ENCODE data around the gene SRP68. TPM values are rescaled to one million over a fixed set of nuclear protein-coding genes. Genes with fewer than 3 reads are reported as not detected.
"Not testable (repeated sequence)": the region's sequence is repeated elsewhere in the genome, so short reads cannot be mapped to it uniquely, and the experiment has no call there.

SRP68 gene
- total RNA-seq, 2 experiments from 2014 or later, result 151 to 174 TPM

GRCh38 chr17:76051561-76051960 is 20.8 kb downstream of the SRP68 start:
- H3K4me3 Mint-ChIP-seq, result no peak overlapping the region

GRCh38 chr17:76050538-76051467 is 21.5 kb downstream of the SRP68 start:
- Mint-ChIP-seq H3K36me3 (ENCODE audit: low read depth) (peaks cover 56% of the 10 kb centered on the region), H3K4me3 (no peak overlapping the region), H3K27me3 (no peaks in the 10 kb centered on the region), H3K9me3 (ENCODE audit: low read depth) (no peaks in the 10 kb centered on the region), H3K4me1 (peaks cover 36% of the 10 kb centered on the region), H3K27ac (peak overlapping the region; percentile 9)
- POLR2A ChIA-PET, result no interaction called here
- no peak for DNase-seq
- CTCF ChIA-PET, result interaction anchor here (0.6 to 0.7 kb wide), 2 partner anchors 201 to 206 kb away, joined by 3 to 4 read pairs; no protein-coding TSS in a partner anchor
- ATAC-seq, result peak; percentile 54
- intact Hi-C loops (cut with DNase I, micrococcal nuclease), result no loop called here

More at GRCh38 chr17:76051561-76051960, 20.8 kb downstream of the SRP68 start:
- POLR2A ChIA-PET, result no interaction called here
- Mint-ChIP-seq H3K27ac (peak overlapping the region; percentile 32), H3K9me3 (ENCODE audit: low read depth) (no peaks in the 10 kb centered on the region), H3K27me3 (no peaks in the 10 kb centered on the region), H3K4me1 (peaks cover 41% of the 10 kb centered on the region), H3K36me3 (ENCODE audit: low read depth) (peaks cover 58% of the 10 kb centered on the region)
- intact Hi-C loops (cut with DNase I, micrococcal nuclease), result no loop called here
- ATAC-seq (no peak), DNase-seq (no peak)
- CTCF ChIA-PET, result no interaction called here

- POLR2A ChIA-PET, result no interaction called here
- Mint-ChIP-seq H3K27ac (no peak overlapping the region), H3K36me3 (ENCODE audit: low read depth) (peaks cover 62% of the 10 kb centered on the region), H3K4me1 (peaks cover 36% of the 10 kb centered on the region), H3K27me3 (no peaks in the 10 kb centered on the region), H3K4me3 (no peak overlapping the region), H3K9me3 (ENCODE audit: low read depth) (no peaks in the 10 kb centered on the region)
- ATAC-seq (no peak), DNase-seq (no peak)
- intact Hi-C loops (cut with DNase I, micrococcal nuclease), result loop anchor here in 1 of 2 experiments (2.0 kb wide), 1 partner anchor 21 kb away; no protein-coding TSS in a partner anchor
- CTCF ChIA-PET, result interaction anchor here (0.7 to 1.7 kb wide), 3 partner anchors 10 to 230 kb away, joined by 3 to 4 read pairs (median 3); no protein-coding TSS in a partner anchor
These were observed 22.3 kb downstream of the SRP68 start for GRCh38 chr17:76049836-76050537.

- ChIA-PET POLR2A (interaction anchor here (0.5 kb wide), 1 partner anchor 55 kb away, joined by 3 read pairs; no protein-coding TSS in a partner anchor), CTCF (interaction anchor here (0.6 to 1.7 kb wide), 3 partner anchors 9 to 230 kb away, joined by 3 read pairs; no protein-coding TSS in a partner anchor)
- no peak overlapping the region for H3K4me3 Mint-ChIP-seq
- peak overlapping the region; percentile 11 for H3K27ac Mint-ChIP-seq
- peaks cover 69% of the 10 kb centered on the region for H3K36me3 Mint-ChIP-seq (ENCODE audit: low read depth)
- no peaks in the 10 kb centered on the region for H3K27me3 Mint-ChIP-seq
- H3K4me1 Mint-ChIP-seq, result peaks cover 34% of the 10 kb centered on the region
- DNase-seq (no peak), ATAC-seq (no peak)
- intact Hi-C loops (cut with DNase I, micrococcal nuclease), result loop anchor here in 1 of 2 experiments (2.0 kb wide), 1 partner anchor 22 kb away; no protein-coding TSS in a partner anchor
- H3K9me3 Mint-ChIP-seq (ENCODE audit: low read depth), result no peaks in the 10 kb centered on the region
These were observed 23.1 kb downstream of the SRP68 start for GRCh38 chr17:76049239-76049638.

- POLR2A ChIA-PET, result no interaction called here
- intact Hi-C loops (cut with DNase I, micrococcal nuclease), result loop anchor here in 1 of 2 experiments (2.0 kb wide), 1 partner anchor 22 kb away; no protein-coding TSS in a partner anchor
- H3K9me3 Mint-ChIP-seq (ENCODE audit: low read depth), result no peaks in the 10 kb centered on the region
- peaks cover 69% of the 10 kb centered on the region for H3K36me3 Mint-ChIP-seq (ENCODE audit: low read depth)
- peaks cover 29% of the 10 kb centered on the region for H3K4me1 Mint-ChIP-seq
- no peaks in the 10 kb centered on the region for H3K27me3 Mint-ChIP-seq
- no peak overlapping the region for H3K4me3 Mint-ChIP-seq
- no peak for ATAC-seq
- peak overlapping the region; percentile 11 for H3K27ac Mint-ChIP-seq
- DNase-seq, result no peak
- CTCF ChIA-PET, result interaction anchor here (0.6 to 1.7 kb wide), 2 partner anchors 9 to 17 kb away, joined by 3 read pairs; no protein-coding TSS in a partner anchor
These were observed 23.6 kb downstream of the SRP68 start for GRCh38 chr17:76048711-76049110.

- Mint-ChIP-seq H3K36me3 (ENCODE audit: low read depth) (peaks cover 71% of the 10 kb centered on the region), H3K4me3 (no peak overlapping the region), H3K27ac (peak overlapping the region; percentile 1), H3K4me1 (peaks cover 24% of the 10 kb centered on the region), H3K9me3 (ENCODE audit: low read depth) (no peaks in the 10 kb centered on the region), H3K27me3 (no peaks in the 10 kb centered on the region)
- no peak for ATAC-seq
- ChIA-PET POLR2A (no interaction called here), CTCF (interaction anchor here (1.7 kb wide), 1 partner anchor 8 kb away, joined by 3 read pairs; no protein-coding TSS in a partner anchor)
- intact Hi-C loops (cut with DNase I, micrococcal nuclease), result loop anchor here in 1 of 2 experiments (2.0 kb wide), 1 partner anchor 23 kb away; no protein-coding TSS in a partner anchor
- DNase-seq, result no peak
These were observed 24.2 kb downstream of the SRP68 start for GRCh38 chr17:76048025-76048605.

GRCh38 chr17:76046064-76046463 is 26.3 kb downstream of the SRP68 start:
- Mint-ChIP-seq H3K27me3 (no peaks in the 10 kb centered on the region), H3K36me3 (ENCODE audit: low read depth) (peaks cover 77% of the 10 kb centered on the region), H3K27ac (no peak overlapping the region), H3K9me3 (ENCODE audit: low read depth) (no peaks in the 10 kb centered on the region), H3K4me3 (no peak overlapping the region), H3K4me1 (peaks cover 21% of the 10 kb centered on the region)
- no peak for ATAC-seq
- intact Hi-C loops (cut with DNase I, micrococcal nuclease), result no loop called here
- DNase-seq, result no peak
- ChIA-PET POLR2A (no interaction called here), CTCF (interaction anchor here (0.5 to 0.8 kb wide), 3 partner anchors 41 to 67 kb away, joined by 3 to 4 read pairs (median 3); no protein-coding TSS in a partner anchor)

GRCh38 chr17:76044475-76045007 is 27.8 kb downstream of the SRP68 start:
- DNase-seq; ATAC-seq; H3K27me3 Mint-ChIP-seq; intact Hi-C loops (cut with DNase I, micrococcal nuclease); H3K4me3 Mint-ChIP-seq; H3K4me1 Mint-ChIP-seq; H3K27ac Mint-ChIP-seq; H3K9me3 Mint-ChIP-seq (ENCODE audit: low read depth): not testable (repeated sequence)
- ChIA-PET CTCF (interaction anchor here (1.2 kb wide), 1 partner anchor 30 kb away, joined by 3 read pairs; no protein-coding TSS in a partner anchor), POLR2A (interaction anchor here (0.7 kb wide), 1 partner anchor 26 kb away, joined by 3 read pairs; no protein-coding TSS in a partner anchor)
- H3K36me3 Mint-ChIP-seq (ENCODE audit: low read depth), result peaks cover 71% of the 10 kb centered on the region

GRCh38 chr17:76042868-76043267 is 29.4 kb downstream of the SRP68 start:
- intact Hi-C loops (cut with DNase I, micrococcal nuclease); DNase-seq; ATAC-seq; H3K27ac Mint-ChIP-seq; H3K9me3 Mint-ChIP-seq (ENCODE audit: low read depth); H3K27me3 Mint-ChIP-seq; H3K4me1 Mint-ChIP-seq; H3K4me3 Mint-ChIP-seq; POLR2A ChIA-PET: not testable (repeated sequence)
- H3K36me3 Mint-ChIP-seq (ENCODE audit: low read depth), result peaks cover 73% of the 10 kb centered on the region
- CTCF ChIA-PET, result interaction anchor here (1.4 kb wide), 1 partner anchor 257 kb away, joined by 3 read pairs; no protein-coding TSS in a partner anchor

GRCh38 chr17:76040376-76040775 is 31.9 kb downstream of the SRP68 start:
- H3K36me3 Mint-ChIP-seq (ENCODE audit: low read depth), result peaks cover 62% of the 10 kb centered on the region
- H3K4me3 Mint-ChIP-seq, result no peak overlapping the region
- peaks cover 3% of the 10 kb centered on the region for H3K4me1 Mint-ChIP-seq
- CTCF ChIA-PET, result interaction anchor here (0.9 to 1.7 kb wide), 2 partner anchors 23 to 26 kb away, joined by 4 to 6 read pairs; no protein-coding TSS in a partner anchor
- DNase-seq (no peak), ATAC-seq (no peak)
- intact Hi-C loops (cut with DNase I, micrococcal nuclease), result no loop called here
- no peak overlapping the region for H3K27ac Mint-ChIP-seq
- POLR2A ChIA-PET, result no interaction called here
- no peaks in the 10 kb centered on the region for H3K27me3 Mint-ChIP-seq
- no peaks in the 10 kb centered on the region for H3K9me3 Mint-ChIP-seq (ENCODE audit: low read depth)
